GM12878 (cell line): ENCODE results near the gene GRAMD1A.

Experiments used
- POLR2A ChIP-seq: IDR thresholded peaks from 2 replicates; pipeline ENCODE4 v1.6.1; 2011; ENCODE audit warnings: low read depth, mild to moderate bottlenecking, low read length
- POLR2AphosphoS5 ChIP-seq: IDR thresholded peaks from 2 replicates; pipeline ENCODE4 v1.6.1; 2011; ENCODE audit warnings: mild to moderate bottlenecking, low read length, inconsistent platforms
- RFX5 ChIP-seq: IDR thresholded peaks from 2 replicates; pipeline ENCODE4 v1.6.1; 2011; ENCODE audit warnings: low read depth, low read length, improper control_type of control experiment
- TCF3 ChIP-seq: IDR thresholded peaks from 2 replicates; pipeline ENCODE4 v1.6.1; 2012; ENCODE audit warnings: low read depth, mild to moderate bottlenecking, low read length, borderline replicate concordance; ENCODE audit not compliant: insufficient read depth
- TF ChIP-seq, protein P1 (sequence below), 3 experiments: IDR thresholded peaks in 2 of 3; conservative IDR thresholded peaks in 1 of 3; 2 replicates each; pipeline ENCODE4 v1.5.1; 2011; ENCODE audit warnings: low read depth in 3 of 3, low read length in 3 of 3, mild to moderate bottlenecking in 3 of 3, control low read depth in 2 of 3, moderate library complexity in 2 of 3, inconsistent platforms in 1 of 3, mixed read lengths in 1 of 3; ENCODE audit not compliant: control insufficient read depth in 2 of 3, insufficient read depth in 1 of 3; ENCODE audit errors: extremely low read depth in 1 of 3
- TF ChIP-seq, protein P2 (sequence below): IDR thresholded peaks from 2 replicates; pipeline ENCODE4 v1.6.1; 2012; ENCODE audit warnings: low read depth, low read length, improper control_type of control experiment
- TF ChIP-seq, protein P3 (sequence below): fragments of 450-650 bp; formaldehyde crosslinking; IDR thresholded peaks from 2 replicates; pipeline ENCODE4 v1.5.0; 2022; ENCODE audit warnings: mild to moderate bottlenecking, missing genetic modification characterization

DNA sequence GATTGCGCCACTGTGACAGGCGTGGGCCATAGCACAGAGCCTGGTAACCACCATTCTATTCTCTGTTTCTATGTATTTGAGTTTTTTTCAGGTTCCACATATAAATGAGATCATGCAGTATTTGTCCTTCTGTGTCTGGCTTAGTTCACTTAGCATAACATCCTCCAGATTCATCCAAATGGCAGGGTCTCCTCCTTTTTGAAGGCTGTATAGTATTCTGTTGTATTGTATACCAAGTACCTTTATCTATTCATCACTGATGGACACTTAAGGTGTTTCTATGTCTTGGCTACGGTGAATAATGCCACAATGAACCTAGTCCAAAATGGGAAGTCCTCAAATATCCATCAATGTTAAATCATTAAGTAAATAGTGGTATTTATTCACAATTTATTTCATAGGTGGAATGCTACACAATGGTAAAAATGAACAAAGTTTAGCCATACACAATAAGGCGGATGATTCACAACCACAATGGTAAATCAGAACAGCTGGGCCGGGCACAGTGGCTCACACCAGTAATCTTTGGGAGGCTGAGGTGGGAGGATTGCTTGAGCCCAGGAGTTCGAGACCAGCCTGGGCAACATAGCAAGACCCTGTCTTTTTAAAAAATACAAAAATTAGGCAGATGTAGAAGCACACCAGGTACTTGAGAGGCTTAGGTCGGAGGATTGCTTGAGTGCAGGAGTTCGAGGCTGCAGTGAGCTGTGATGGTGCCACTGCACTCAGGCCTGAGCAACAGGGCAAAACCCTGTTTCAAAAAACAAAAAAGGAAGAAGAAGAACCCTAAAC, 8.4 kb upstream of the GRAMD1A start:
- TF ChIP-seq, protein P1, sequence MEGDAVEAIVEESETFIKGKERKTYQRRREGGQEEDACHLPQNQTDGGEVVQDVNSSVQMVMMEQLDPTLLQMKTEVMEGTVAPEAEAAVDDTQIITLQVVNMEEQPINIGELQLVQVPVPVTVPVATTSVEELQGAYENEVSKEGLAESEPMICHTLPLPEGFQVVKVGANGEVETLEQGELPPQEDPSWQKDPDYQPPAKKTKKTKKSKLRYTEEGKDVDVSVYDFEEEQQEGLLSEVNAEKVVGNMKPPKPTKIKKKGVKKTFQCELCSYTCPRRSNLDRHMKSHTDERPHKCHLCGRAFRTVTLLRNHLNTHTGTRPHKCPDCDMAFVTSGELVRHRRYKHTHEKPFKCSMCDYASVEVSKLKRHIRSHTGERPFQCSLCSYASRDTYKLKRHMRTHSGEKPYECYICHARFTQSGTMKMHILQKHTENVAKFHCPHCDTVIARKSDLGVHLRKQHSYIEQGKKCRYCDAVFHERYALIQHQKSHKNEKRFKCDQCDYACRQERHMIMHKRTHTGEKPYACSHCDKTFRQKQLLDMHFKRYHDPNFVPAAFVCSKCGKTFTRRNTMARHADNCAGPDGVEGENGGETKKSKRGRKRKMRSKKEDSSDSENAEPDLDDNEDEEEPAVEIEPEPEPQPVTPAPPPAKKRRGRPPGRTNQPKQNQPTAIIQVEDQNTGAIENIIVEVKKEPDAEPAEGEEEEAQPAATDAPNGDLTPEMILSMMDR (IDR thresholded peaks at IDR 0.05 in 2 of 3, conservative IDR thresholded peaks at IDR 0.05 in 1 of 3; ENCODE audit: control insufficient read depth in 2 of 3, extremely low read depth in 1 of 3, insufficient read depth in 1 of 3, low read depth in 3 of 3, low read length in 3 of 3), result no peak
- TF ChIP-seq TCF3 (no peak), RFX5 (no peak), POLR2A (no peak), POLR2AphosphoS5 (no peak)
- TF ChIP-seq, protein P2, sequence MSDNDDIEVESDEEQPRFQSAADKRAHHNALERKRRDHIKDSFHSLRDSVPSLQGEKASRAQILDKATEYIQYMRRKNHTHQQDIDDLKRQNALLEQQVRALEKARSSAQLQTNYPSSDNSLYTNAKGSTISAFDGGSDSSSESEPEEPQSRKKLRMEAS, result no peak
- TF ChIP-seq, protein P3, sequence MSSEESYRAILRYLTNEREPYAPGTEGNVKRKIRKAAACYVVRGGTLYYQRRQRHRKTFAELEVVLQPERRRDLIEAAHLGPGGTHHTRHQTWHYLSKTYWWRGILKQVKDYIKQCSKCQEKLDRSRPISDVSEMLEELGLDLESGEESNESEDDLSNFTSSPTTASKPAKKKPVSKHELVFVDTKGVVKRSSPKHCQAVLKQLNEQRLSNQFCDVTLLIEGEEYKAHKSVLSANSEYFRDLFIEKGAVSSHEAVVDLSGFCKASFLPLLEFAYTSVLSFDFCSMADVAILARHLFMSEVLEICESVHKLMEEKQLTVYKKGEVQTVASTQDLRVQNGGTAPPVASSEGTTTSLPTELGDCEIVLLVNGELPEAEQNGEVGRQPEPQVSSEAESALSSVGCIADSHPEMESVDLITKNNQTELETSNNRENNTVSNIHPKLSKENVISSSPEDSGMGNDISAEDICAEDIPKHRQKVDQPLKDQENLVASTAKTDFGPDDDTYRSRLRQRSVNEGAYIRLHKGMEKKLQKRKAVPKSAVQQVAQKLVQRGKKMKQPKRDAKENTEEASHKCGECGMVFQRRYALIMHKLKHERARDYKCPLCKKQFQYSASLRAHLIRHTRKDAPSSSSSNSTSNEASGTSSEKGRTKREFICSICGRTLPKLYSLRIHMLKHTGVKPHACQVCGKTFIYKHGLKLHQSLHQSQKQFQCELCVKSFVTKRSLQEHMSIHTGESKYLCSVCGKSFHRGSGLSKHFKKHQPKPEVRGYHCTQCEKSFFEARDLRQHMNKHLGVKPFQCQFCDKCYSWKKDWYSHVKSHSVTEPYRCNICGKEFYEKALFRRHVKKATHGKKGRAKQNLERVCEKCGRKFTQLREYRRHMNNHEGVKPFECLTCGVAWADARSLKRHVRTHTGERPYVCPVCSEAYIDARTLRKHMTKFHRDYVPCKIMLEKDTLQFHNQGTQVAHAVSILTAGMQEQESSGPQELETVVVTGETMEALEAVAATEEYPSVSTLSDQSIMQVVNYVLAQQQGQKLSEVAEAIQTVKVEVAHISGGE (CRISPR knock-in tag), result no peak
